Measurements from ENCODE around the gene MAP7D3. TPM values are rescaled to one million over a fixed set of nuclear protein-coding genes. Genes with fewer than 3 reads are reported as not detected.

The MAP7D3 gene
- total and polyA plus RNA-seq, 2 of the 8 experiments (the other 6 are each of a cell fraction or from before 2014, with no cell fraction given) = 4.8 to 19.6 TPM

- TF ChIP-seq CHD7 (IDR thresholded peaks at IDR 0.05; ENCODE audit: insufficient replicate concordance, low read length) = no peak
- no peak for TF ChIP-seq CBX5 (IDR thresholded peaks at IDR 0.05; ENCODE audit: low read depth, low read length)
- TF ChIP-seq RFX5 (IDR thresholded peaks at IDR 0.05; ENCODE audit: borderline replicate concordance, low read depth, low read length) = no peak
- no peak for TF ChIP-seq PHF8 (conservative IDR thresholded peaks at IDR 0.05; ENCODE audit: low read depth, low read length)
- no peak for TF ChIP-seq CHD2 (IDR thresholded peaks at IDR 0.05; ENCODE audit: low read length)
- no peak for TF ChIP-seq KDM1A (IDR thresholded peaks at IDR 0.05; ENCODE audit: borderline replicate concordance, low read length)
- no peak for TF ChIP-seq SUZ12 (IDR thresholded peaks at IDR 0.05; ENCODE audit: low read length)
Observed at GRCh38 chrX:136292656-136293055, 41.5 kb upstream of the MAP7D3 start (continued).
